Stimulated activated CD4-positive, alpha-beta T cell treated with anti-CD3 and anti-CD28 coated beads, TNF-alpha, amount 100 ng/mL, for 1 hour (primary cell): Measurements from ENCODE around the gene ZC3HAV1.
"Not testable (repeated sequence)": the region's sequence is repeated elsewhere in the genome, so short reads cannot be mapped to it uniquely, and the experiment has no call there.

Experiments used
- DNase-seq, 3 donors: peaks; one replicate each; pipeline ENCODE4 v3.0.0-alpha.2; 2020; ENCODE audit warnings: low read depth in 3 of 3, low spot score in 1 of 3

The ZC3HAV1 gene

GRCh38 chr7:139026551-139026950, 83.0 kb downstream of the ZC3HAV1 start:
- no peak for DNase-seq

- DNase-seq = not testable (repeated sequence)
Observed at GRCh38 chr7:139025861-139026260, 83.7 kb downstream of the ZC3HAV1 start.

GRCh38 chr7:139023076-139023475, 86.4 kb downstream of the ZC3HAV1 start:
- no peak for DNase-seq

- no peak for DNase-seq
Observed at GRCh38 chr7:139022286-139022685, 87.2 kb downstream of the ZC3HAV1 start.

GRCh38 chr7:139018910-139019309, 90.6 kb downstream of the ZC3HAV1 start:
- no peak for DNase-seq

- peak in 2 of 3 donors; percentile 10 to 38 for DNase-seq
Observed at GRCh38 chr7:139016931-139017511, 92.5 kb downstream of the ZC3HAV1 start.

- DNase-seq = no peak
Observed at GRCh38 chr7:139011373-139011772, 98.1 kb downstream of the ZC3HAV1 start.

GRCh38 chr7:139004321-139005090, 105.0 kb downstream of the ZC3HAV1 start:
- no peak for DNase-seq

GRCh38 chr7:138999414-138999813, 110.1 kb downstream of the ZC3HAV1 start:
- DNase-seq = no peak
